HEK293 (cell line): ENCODE results near the gene PROB1.

Experiments
- CTCF ChIA-PET: fragments of 350-600 bp; formaldehyde crosslinking; extraction: SDS; loops from one replicate; lab custom pipeline; 2021; ENCODE audit warnings: antibody characterized with exemption; lab: Yijun Ruan, JAX
- POLR2A ChIA-PET: fragments of 300-600 bp; formaldehyde crosslinking; extraction: SDS; loops from one replicate; lab custom pipeline; 2020; ENCODE audit warnings: antibody characterized with exemption, inconsistent platforms; lab: Yijun Ruan, JAX
- H3K27ac ChIP-seq: fragments of 200-500 bp; sonication (Bioruptor generic); 2 replicates; pipeline ENCODE4 v1.5.1; 2014; ENCODE audit warnings: low read depth, low read length, control low read depth, inconsistent platforms; ENCODE audit errors: extremely low read depth
- H3K36me3 ChIP-seq, 2 experiments: fragments of 200-500 bp in 1 of 2; sonication (Bioruptor generic) in 1 of 2; 1 replicate in 1 of 2; 2 replicates in 1 of 2; pipeline ENCODE4 v1.5.1; 2014 to 2017; ENCODE audit warnings: inconsistent platforms in 2 of 2, low read length in 2 of 2; ENCODE audit not compliant: control insufficient read depth in 2 of 2, insufficient read depth in 1 of 2
- H3K4me1 ChIP-seq: fragments of 200-500 bp; sonication (Bioruptor generic); 2 replicates; pipeline ENCODE4 v1.5.1; 2014; ENCODE audit warnings: mild to moderate bottlenecking, low read length, inconsistent platforms; ENCODE audit not compliant: control insufficient read depth, insufficient read depth
- H3K4me3 ChIP-seq: 2 replicates; pipeline ENCODE4 v1.5.1; 2011; ENCODE audit warnings: low read depth, mild to moderate bottlenecking, control low read depth, low read length, moderate library complexity
- H3K9me3 ChIP-seq: fragments of 200-500 bp; sonication (Bioruptor generic); 2 replicates; pipeline ENCODE4 v1.5.1; 2014; ENCODE audit warnings: low read depth, low read length, inconsistent platforms; ENCODE audit not compliant: control insufficient read depth, insufficient read depth
- KLF10 ChIP-seq: fragments of 450-650 bp; IDR thresholded peaks from 2 replicates; pipeline ENCODE4 v1.5.1; 2018; ENCODE audit warnings: missing biosample characterization, mild to moderate bottlenecking, missing genetic modification characterization
- PATZ1 ChIP-seq: fragments of 450-650 bp; formaldehyde crosslinking; IDR thresholded peaks from 2 replicates; pipeline ENCODE4 v1.5.1; 2016; ENCODE audit warnings: missing biosample characterization, missing genetic modification characterization
- SALL2 ChIP-seq: fragments of 450-650 bp; formaldehyde crosslinking; IDR thresholded peaks from 2 replicates; pipeline ENCODE4 v1.5.0; 2017; ENCODE audit warnings: missing biosample characterization, mild to moderate bottlenecking, missing genetic modification characterization, borderline replicate concordance
- ZBTB48 ChIP-seq: fragments of 450-650 bp; formaldehyde crosslinking; IDR thresholded peaks from 2 replicates; pipeline ENCODE4 v1.5.1; 2016; ENCODE audit warnings: missing biosample characterization, missing genetic modification characterization
- ZBTB6 ChIP-seq: fragments of 450-650 bp; formaldehyde crosslinking; IDR thresholded peaks from 2 replicates; pipeline ENCODE4 v1.5.1; 2017; ENCODE audit warnings: missing biosample characterization, missing genetic modification characterization
- ZIC2 ChIP-seq: fragments of 450-650 bp; formaldehyde crosslinking; IDR thresholded peaks from 2 replicates; pipeline ENCODE4 v1.5.1; 2016; ENCODE audit warnings: missing biosample characterization, missing genetic modification characterization
- ZNF114 ChIP-seq: fragments of 450-650 bp; formaldehyde crosslinking; IDR thresholded peaks from 2 replicates; pipeline ENCODE4 v1.5.0; 2017; ENCODE audit warnings: missing biosample characterization, missing genetic modification characterization
- ZNF121 ChIP-seq: fragments of 450-650 bp; formaldehyde crosslinking; IDR thresholded peaks from 2 replicates; pipeline ENCODE4 v1.5.1; 2016; ENCODE audit warnings: missing biosample characterization, missing genetic modification characterization
- ZNF148 ChIP-seq: fragments of 450-650 bp; formaldehyde crosslinking; IDR thresholded peaks from 2 replicates; pipeline ENCODE4 v1.5.0; 2017; ENCODE audit warnings: missing biosample characterization, missing genetic modification characterization, borderline replicate concordance
- ZNF391 ChIP-seq: fragments of 450-650 bp; formaldehyde crosslinking; IDR thresholded peaks from 2 replicates; pipeline ENCODE4 v1.5.1; 2016; ENCODE audit warnings: low read depth, missing biosample characterization, missing genetic modification characterization, borderline replicate concordance
- ZNF501 ChIP-seq: fragments of 450-650 bp; formaldehyde crosslinking; IDR thresholded peaks from 2 replicates; pipeline ENCODE4 v1.5.1; 2016; ENCODE audit warnings: missing biosample characterization, missing genetic modification characterization
- ZNF645 ChIP-seq: fragments of 450-650 bp; formaldehyde crosslinking; IDR thresholded peaks from 2 replicates; pipeline ENCODE4; 2016; ENCODE audit warnings: missing biosample characterization, missing genetic modification characterization
- ZNF747 ChIP-seq: fragments of 450-650 bp; formaldehyde crosslinking; IDR thresholded peaks from 2 replicates; pipeline ENCODE4 v1.5.1; 2016; ENCODE audit warnings: missing biosample characterization, missing genetic modification characterization
- ZNF843 ChIP-seq: fragments of 450-650 bp; formaldehyde crosslinking; IDR thresholded peaks from 2 replicates; pipeline ENCODE4 v1.5.1; 2016; ENCODE audit warnings: missing biosample characterization, missing genetic modification characterization

Gene PROB1

GRCh38 chr5:139395844-139396640, 1.1 kb upstream of the PROB1 start:
- H3K4me3 ChIP-seq = no peak overlapping the region
- H3K27ac ChIP-seq = no peak overlapping the region
- TF ChIP-seq ZIC2 (tag by site-specific recombination) = peak; percentile 41
- TF ChIP-seq PATZ1 (tag by site-specific recombination) = no peak
- TF ChIP-seq, all 188 proteins: peak for 1
- ChIA-PET POLR2A (interaction anchor here (0.6 kb wide), 1 partner anchor 713 kb away, joined by 6 read pairs; no protein-coding TSS in a partner anchor), CTCF (no interaction called here)
- peaks cover 0 to 6% of the 10 kb centered on the region in 2 experiments; a peak in 2 of 3 replicates for H3K36me3 ChIP-seq
- no peaks in the 10 kb centered on the region; the same call in 1 of the 2 replicates for H3K4me1 ChIP-seq
- H3K9me3 ChIP-seq = no peaks in the 10 kb centered on the region

- no peaks in the 10 kb centered on the region; a peak in 1 of 3 replicates for H3K36me3 ChIP-seq
- CTCF ChIA-PET = interaction anchor here (0.7 kb wide), 1 partner anchor 125 kb away, joined by 3 read pairs; no protein-coding TSS in a partner anchor
- H3K4me1 ChIP-seq = no peaks in the 10 kb centered on the region; the same call in 1 of the 2 replicates
- POLR2A ChIA-PET = no interaction called here
- TF ChIP-seq PATZ1 (tag by site-specific recombination) = no peak
- no peak for TF ChIP-seq KLF10 (tag by site-specific recombination)
- TF ChIP-seq SALL2 (tag by site-specific recombination) = no peak
- no peak for TF ChIP-seq ZNF148 (tag by site-specific recombination)
- no peak for TF ChIP-seq ZNF747
- TF ChIP-seq ZNF843 = no peak
- no peak for TF ChIP-seq ZNF501
- TF ChIP-seq ZNF391 = no peak
- TF ChIP-seq ZBTB48 (tag by site-specific recombination) = no peak
- no peak for TF ChIP-seq ZNF645
- no peak for TF ChIP-seq ZNF114
- TF ChIP-seq ZBTB6 = no peak
- no peak for TF ChIP-seq ZNF121 (tag by site-specific recombination)
- TF ChIP-seq, all 188 proteins: peak for 0
- Histone ChIP-seq H3K9me3 (no peaks in the 10 kb centered on the region), H3K4me3 (no peak overlapping the region), H3K27ac (no peak overlapping the region)
These were observed 716 bp downstream of the PROB1 start for GRCh38 chr5:139394123-139394653.
